ENCODE measurements around the gene PDSS2. TPM values are rescaled to one million over a fixed set of nuclear protein-coding genes. Genes with fewer than 3 reads are reported as not detected.

The PDSS2 gene
- polyA plus RNA-seq, 1 of the 3 experiments (the other 2 are of a cell fraction): 5.6 TPM

- 80% methylated on average over 7 of the region's 7 CpGs for WGBS (ENCODE audit: low lambda C conversion rate)
- Histone ChIP-seq H3K4me2 (no peak overlapping the region), H4K20me1 (ENCODE audit: insufficient read depth) (no peaks in the 10 kb centered on the region), H3K36me3 (replicated peaks in 1 of 2; ENCODE audit: control insufficient read depth in 1 of 2, insufficient read depth in 2 of 2, low read length in 1 of 2) (no peaks in the 10 kb centered on the region), H3K9me3 (no peaks in the 10 kb centered on the region), H3K9ac (no peak overlapping the region), H3K4me3 (ENCODE audit: low read depth in 2 of 2, low read length in 1 of 2) (no peak overlapping the region), H2AFZ (ENCODE audit: low read depth) (0 out of 2 replicates have a peak overlapping the region, but pooled peaks have one; percentile 84), H3F3A (replicated peaks; ENCODE audit: insufficient read depth) (peaks cover 7% of the 10 kb centered on the region), H3K27me3 (ENCODE audit: insufficient read depth) (no peaks in the 10 kb centered on the region; the same call in 1 of the 2 replicates), H3K4me1 (ENCODE audit: control insufficient read depth in 1 of 2, insufficient read depth in 2 of 2, low read depth in 1 of 2, low read length in 1 of 2) (peaks cover 10 to 16% of the 10 kb centered on the region in 2 experiments; a peak in 2 of 4 replicates), H3K79me2 (ENCODE audit: insufficient read depth) (no peaks in the 10 kb centered on the region), H3K27ac (ENCODE audit: low read depth in 2 of 2, low read length in 1 of 2) (no peak overlapping the region), H3K9me2 (no peaks in the 10 kb centered on the region)
- TF ChIP-seq USF2 (IDR thresholded peaks at IDR 0.05; ENCODE audit: borderline replicate concordance, low read depth, low read length) (no peak), TEAD4 (IDR thresholded peaks at IDR 0.05; ENCODE audit: borderline replicate concordance, insufficient read depth) (no peak), SMC3 (IDR thresholded peaks at IDR 0.05; ENCODE audit: low read depth, low read length) (no peak), IRF3 (IDR thresholded peaks at IDR 0.05; ENCODE audit: low read depth, low read length) (no peak)
- CTCF ChIA-PET: interaction anchor here (1.9 kb wide), 1 partner anchor 89 kb away, joined by 7 read pairs; the partner anchor contains the start of gene MTRES1
- POLR2A ChIA-PET: no interaction called here
- no peak for DNase-seq
Measured at GRCh38 chr6:107116931-107117330, 342.4 kb downstream of the PDSS2 start.

- WGBS (ENCODE audit: low lambda C conversion rate): 21% methylated on average over 15 of the region's 15 CpGs
- H3K4me3 ChIP-seq (ENCODE audit: low read depth in 2 of 2, low read length in 1 of 2): peak overlapping the region; percentile 62 to 80
- H2AFZ ChIP-seq (ENCODE audit: low read depth): peak overlapping the region; percentile 84
- no peaks in the 10 kb centered on the region for H3K9me2 ChIP-seq
- H3K9ac ChIP-seq: peak overlapping the region; percentile 57; the same call in 1 of the 2 replicates
- peaks cover 7% of the 10 kb centered on the region for H3F3A ChIP-seq (replicated peaks; ENCODE audit: insufficient read depth)
- no peaks in the 10 kb centered on the region for H3K36me3 ChIP-seq (replicated peaks in 1 of 2; ENCODE audit: control insufficient read depth in 1 of 2, insufficient read depth in 2 of 2, low read length in 1 of 2)
- ChIA-PET CTCF (interaction anchor here (0.5 to 1.9 kb wide), 12 partner anchors 9 to 555 kb away, joined by 3 to 8 read pairs (median 4); partner anchors contain the start of gene MTRES1), POLR2A (interaction anchor here (0.5 to 1.4 kb wide), 6 partner anchors 10 to 555 kb away, joined by 3 to 5 read pairs (median 4); no protein-coding TSS in a partner anchor)
- H3K9me3 ChIP-seq: no peaks in the 10 kb centered on the region
- no peaks in the 10 kb centered on the region for H4K20me1 ChIP-seq (ENCODE audit: insufficient read depth)
- H3K4me2 ChIP-seq: peak overlapping the region; percentile 98
- H3K27ac ChIP-seq (ENCODE audit: low read depth in 2 of 2, low read length in 1 of 2): peak overlapping the region in 1 of 2 experiments; percentile 93; a peak in 2 of 4 replicates
- no peaks in the 10 kb centered on the region; the same call in 1 of the 2 replicates for H3K27me3 ChIP-seq (ENCODE audit: insufficient read depth)
- peaks cover 10 to 16% of the 10 kb centered on the region in 2 experiments; a peak in 2 of 4 replicates for H3K4me1 ChIP-seq (ENCODE audit: control insufficient read depth in 1 of 2, insufficient read depth in 2 of 2, low read depth in 1 of 2, low read length in 1 of 2)
- DNase-seq: peak; percentile 51
- H3K79me2 ChIP-seq (ENCODE audit: insufficient read depth): no peaks in the 10 kb centered on the region
- TF ChIP-seq FOXM1 (IDR thresholded peaks at IDR 0.05; ENCODE audit: low read depth) (no peak), EZH2phosphoT487 (IDR thresholded peaks at IDR 0.05; ENCODE audit: borderline replicate concordance, low read depth) (no peak), NRF1 (IDR thresholded peaks at IDR 0.05; ENCODE audit: low read depth, low read length) (no peak), RAD21 (IDR thresholded peaks at IDR 0.05; ENCODE audit: low read length) (no peak), FOXJ3 (CRISPR knock-in tag; IDR thresholded peaks at IDR 0.05) (no peak), ELF1 (IDR thresholded peaks at IDR 0.05) (no peak), POLR2AphosphoS5 (IDR thresholded peaks at IDR 0.05; ENCODE audit: low read depth, low read length) (no peak), NFIC (IDR thresholded peaks at IDR 0.05; ENCODE audit: borderline replicate concordance) (no peak), REST (IDR thresholded peaks at IDR 0.05; ENCODE audit: low read depth, low read length) (no peak), JUND (IDR thresholded peaks at IDR 0.05) (no peak), PBX3 (IDR thresholded peaks at IDR 0.05) (no peak), USF2 (IDR thresholded peaks at IDR 0.05; ENCODE audit: borderline replicate concordance, low read depth, low read length) (no peak), GATA2 (CRISPR knock-in tag; IDR thresholded peaks at IDR 0.05) (no peak), MEF2A (IDR thresholded peaks at IDR 0.05; ENCODE audit: borderline replicate concordance, low read depth) (no peak), RFX5 (IDR thresholded peaks at IDR 0.05; ENCODE audit: low read length) (peak; percentile 68; the same call in 1 of the 2 replicates), GABPA (IDR thresholded peaks at IDR 0.05; ENCODE audit: low read depth) (no peak), TAF1 (IDR thresholded peaks at IDR 0.05; ENCODE audit: borderline replicate concordance, low read depth, low read length) (no peak)
Measured at GRCh38 chr6:107116328-107116892, 343.0 kb downstream of the PDSS2 start.
